GM19023 (cell line): ENCODE measurements around the gene CNOT4.
"Not testable (repeated sequence)": the region's sequence is repeated elsewhere in the genome, so short reads cannot be mapped to it uniquely, and the experiment has no call there.

Experiments
- ATAC-seq: cut with Tn5 transposase; IDR thresholded peaks from one replicate; pipeline ENCODE4 v1.9.1; 2021; ENCODE audit warnings: mild to moderate bottlenecking, moderate library complexity; ENCODE audit not compliant: unreplicated experiment

CNOT4 gene

GRCh38 chr7:135368416-135369186 is 141.3 kb downstream of the CNOT4 start:
- ATAC-seq = no peak

GRCh38 chr7:135366843-135367508 is 142.9 kb downstream of the CNOT4 start:
- no peak for ATAC-seq

- no peak for ATAC-seq
These were observed 144.2 kb downstream of the CNOT4 start for GRCh38 chr7:135365721-135366120.

GRCh38 chr7:135364206-135364605 is 145.7 kb downstream of the CNOT4 start:
- no peak for ATAC-seq

GRCh38 chr7:135362871-135363270 is 147.0 kb downstream of the CNOT4 start:
- ATAC-seq = no peak

GRCh38 chr7:135361788-135362187 is 148.1 kb downstream of the CNOT4 start:
- ATAC-seq = no peak

GRCh38 chr7:135359615-135360014 is 150.3 kb downstream of the CNOT4 start:
- ATAC-seq = no peak

- ATAC-seq = no peak
These were observed 154.4 kb downstream of the CNOT4 start for GRCh38 chr7:135355377-135356048.

GRCh38 chr7:135353832-135354231 is 156.1 kb downstream of the CNOT4 start:
- no peak for ATAC-seq

- ATAC-seq = no peak
These were observed 157.6 kb downstream of the CNOT4 start for GRCh38 chr7:135352285-135352684.

- ATAC-seq = not testable (repeated sequence)
These were observed 158.8 kb downstream of the CNOT4 start for GRCh38 chr7:135351070-135351469.

- no peak for ATAC-seq
These were observed 160.2 kb downstream of the CNOT4 start for GRCh38 chr7:135349746-135350145.

- no peak for ATAC-seq
These were observed 161.4 kb downstream of the CNOT4 start for GRCh38 chr7:135348493-135348892.

- no peak for ATAC-seq
These were observed 166.5 kb downstream of the CNOT4 start for GRCh38 chr7:135343361-135343760.

GRCh38 chr7:135342887-135343286 is 167.0 kb downstream of the CNOT4 start:
- ATAC-seq = no peak

GRCh38 chr7:135341049-135341448 is 168.9 kb downstream of the CNOT4 start:
- ATAC-seq = no peak

GRCh38 chr7:135337977-135338550 is 171.8 kb downstream of the CNOT4 start:
- ATAC-seq = no peak

GRCh38 chr7:135337506-135337905 is 172.4 kb downstream of the CNOT4 start:
- no peak for ATAC-seq

- ATAC-seq = no peak
These were observed 174.2 kb downstream of the CNOT4 start for GRCh38 chr7:135335628-135336139.

- no peak for ATAC-seq
These were observed 174.9 kb downstream of the CNOT4 start for GRCh38 chr7:135334830-135335543.

GRCh38 chr7:135333946-135334345 is 176.0 kb downstream of the CNOT4 start:
- ATAC-seq = no peak
